DOHH2 (cell line): ENCODE data around the gene PLCB4.

Experiments
- CTCF ChIP-seq: fragments of 200-600 bp; sonication (generic); IDR thresholded peaks from one replicate; pipeline ENCODE4 v1.5.1; 2014; ENCODE audit warnings: antibody characterized with exemption, mild to moderate bottlenecking, low read depth, low read length; ENCODE audit not compliant: poor library complexity, severe bottlenecking
- EZH2phosphoT487 ChIP-seq: fragments of 200-600 bp; sonication (generic); IDR thresholded peaks from 2 replicates; pipeline ENCODE4 v1.6.1; 2017; ENCODE audit warnings: borderline replicate concordance, mild to moderate bottlenecking, antibody characterized with exemption, low read length, moderate library complexity, mixed read lengths

GRCh38 chr20:9311132-9311531 lies 242.2 kb downstream of the PLCB4 start:
- TF ChIP-seq CTCF (no peak), EZH2phosphoT487 (no peak)
